ENCODE data around the gene PFN2.
"Not testable (repeated sequence)": the region's sequence is repeated elsewhere in the genome, so short reads cannot be mapped to it uniquely, and the experiment has no call there.

PFN2 gene, protein sequence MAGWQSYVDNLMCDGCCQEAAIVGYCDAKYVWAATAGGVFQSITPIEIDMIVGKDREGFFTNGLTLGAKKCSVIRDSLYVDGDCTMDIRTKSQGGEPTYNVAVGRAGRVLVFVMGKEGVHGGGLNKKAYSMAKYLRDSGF

DNA sequence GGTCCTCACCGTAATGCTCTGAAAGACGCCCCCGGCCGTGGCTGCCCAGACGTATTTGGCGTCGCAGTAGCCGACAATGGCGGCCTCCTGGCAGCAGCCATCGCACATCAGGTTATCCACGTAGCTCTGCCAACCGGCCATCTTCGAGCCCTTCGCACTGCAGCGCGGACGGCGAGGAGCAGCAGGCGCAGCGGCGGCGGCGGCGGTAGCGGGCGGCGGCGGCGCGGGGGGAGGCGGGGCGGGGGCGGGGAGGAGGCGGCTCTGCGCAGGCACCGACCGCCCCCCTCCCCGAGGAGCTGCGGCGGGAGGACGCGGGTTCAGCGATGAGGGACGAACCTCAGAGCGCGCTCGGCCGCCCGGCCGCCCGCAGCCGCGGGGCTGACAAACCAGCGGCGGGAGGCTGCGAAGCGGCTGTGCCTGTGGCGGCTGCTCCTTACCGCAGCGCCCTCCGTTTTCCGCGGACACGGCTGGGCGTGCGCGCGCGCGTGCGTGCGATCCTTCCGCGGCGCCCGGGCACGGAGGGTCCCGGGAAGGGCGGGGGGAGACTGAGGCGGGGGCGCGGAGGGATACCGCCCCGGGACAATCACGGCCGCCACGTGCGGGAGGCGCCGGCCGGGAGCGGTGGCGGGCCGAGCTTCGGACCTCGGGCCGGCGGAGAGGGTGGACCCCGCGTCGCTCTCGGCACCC is at the start of gene PFN2:
Gene PFN2, minus strand, starts transcription at position 180 of the 687 bp plus-strand sequence. Its CDS starts 39 bp downstream, at position 141.
- DNase-seq (ENCODE audit: low read depth, low spot score), result no peak

DNA sequence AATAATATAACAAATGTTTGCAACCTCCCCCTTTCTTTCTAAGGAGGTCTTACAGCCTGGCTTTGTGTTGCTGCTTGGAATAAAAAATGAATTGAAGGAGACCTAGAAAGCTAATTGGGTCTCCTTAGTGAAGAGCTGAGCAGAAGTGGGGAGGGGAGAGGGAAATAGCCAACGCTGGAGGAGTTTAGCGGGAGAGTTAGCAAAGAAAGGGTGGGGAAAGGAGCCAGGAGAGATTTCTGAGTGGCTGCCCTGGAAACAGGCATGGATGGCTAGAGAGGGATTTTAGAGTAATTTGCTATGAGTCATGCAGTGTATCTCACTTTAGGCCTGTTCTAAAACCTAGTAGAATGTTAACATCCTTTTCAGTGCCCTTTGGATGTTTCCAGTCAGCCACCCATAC is 45.2 kb upstream of the PFN2 start:
- DNase-seq (ENCODE audit: low read depth, low spot score), result no peak

DNA sequence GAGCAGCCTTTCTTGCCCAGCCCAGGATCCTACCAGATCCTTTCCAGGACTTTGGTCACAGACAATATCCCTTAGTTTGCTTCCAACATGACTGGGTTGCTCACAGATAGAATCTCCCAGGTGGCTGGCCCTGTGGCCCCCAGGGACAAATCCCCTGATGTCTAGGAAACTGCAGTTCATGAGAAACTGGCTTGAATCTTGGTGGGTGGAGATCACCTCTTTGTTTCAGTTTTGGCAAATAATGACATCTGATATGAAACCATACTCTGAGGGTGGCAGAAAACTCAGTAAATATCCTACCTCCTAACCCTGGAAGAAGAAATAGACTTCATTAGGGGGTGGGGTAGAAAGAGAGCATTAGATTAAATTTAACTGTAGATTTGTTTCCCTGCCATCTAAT is 44.1 kb upstream of the PFN2 start:
- DNase-seq (ENCODE audit: low read depth, low spot score), result no peak

DNA sequence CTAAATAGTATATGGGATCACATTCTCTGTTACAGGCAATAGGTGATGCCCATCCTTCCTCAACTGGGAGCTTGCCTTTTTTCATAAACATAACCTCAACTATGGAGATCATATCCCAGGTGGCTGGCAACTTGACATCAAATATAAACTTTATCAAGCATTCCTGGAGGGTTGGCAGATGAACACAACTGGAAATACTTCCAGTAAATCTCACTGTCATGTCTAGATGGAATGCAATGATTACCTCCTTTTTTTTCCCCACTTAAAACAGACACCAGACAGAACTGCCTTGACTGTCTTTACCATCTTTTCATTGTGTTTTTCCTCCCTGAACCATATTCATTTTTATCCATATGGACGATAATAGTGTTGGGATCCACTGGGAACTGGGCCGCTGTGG is 43.1 kb upstream of the PFN2 start:
- DNase-seq (ENCODE audit: low read depth, low spot score), result no peak

DNA sequence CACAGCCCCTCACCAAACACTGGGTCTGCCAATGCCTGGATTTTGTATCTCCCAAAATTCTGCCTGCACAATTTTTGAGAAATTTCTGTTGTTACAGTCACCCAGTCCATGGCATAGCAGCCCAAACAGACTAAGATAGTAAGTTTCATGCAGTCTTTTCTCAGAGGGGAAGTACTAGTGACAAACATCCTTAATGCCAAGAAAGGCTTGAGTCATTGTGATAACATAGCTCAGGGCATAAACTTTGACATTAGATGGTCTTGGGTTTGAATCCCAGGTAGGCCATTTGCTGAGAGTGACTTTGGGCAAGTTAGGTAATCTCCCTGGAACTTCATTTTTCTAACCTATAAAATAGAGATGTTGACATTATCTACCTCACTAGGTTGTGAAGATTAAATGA is 36.1 kb upstream of the PFN2 start:
- DNase-seq (ENCODE audit: low read depth, low spot score), result no peak

DNA sequence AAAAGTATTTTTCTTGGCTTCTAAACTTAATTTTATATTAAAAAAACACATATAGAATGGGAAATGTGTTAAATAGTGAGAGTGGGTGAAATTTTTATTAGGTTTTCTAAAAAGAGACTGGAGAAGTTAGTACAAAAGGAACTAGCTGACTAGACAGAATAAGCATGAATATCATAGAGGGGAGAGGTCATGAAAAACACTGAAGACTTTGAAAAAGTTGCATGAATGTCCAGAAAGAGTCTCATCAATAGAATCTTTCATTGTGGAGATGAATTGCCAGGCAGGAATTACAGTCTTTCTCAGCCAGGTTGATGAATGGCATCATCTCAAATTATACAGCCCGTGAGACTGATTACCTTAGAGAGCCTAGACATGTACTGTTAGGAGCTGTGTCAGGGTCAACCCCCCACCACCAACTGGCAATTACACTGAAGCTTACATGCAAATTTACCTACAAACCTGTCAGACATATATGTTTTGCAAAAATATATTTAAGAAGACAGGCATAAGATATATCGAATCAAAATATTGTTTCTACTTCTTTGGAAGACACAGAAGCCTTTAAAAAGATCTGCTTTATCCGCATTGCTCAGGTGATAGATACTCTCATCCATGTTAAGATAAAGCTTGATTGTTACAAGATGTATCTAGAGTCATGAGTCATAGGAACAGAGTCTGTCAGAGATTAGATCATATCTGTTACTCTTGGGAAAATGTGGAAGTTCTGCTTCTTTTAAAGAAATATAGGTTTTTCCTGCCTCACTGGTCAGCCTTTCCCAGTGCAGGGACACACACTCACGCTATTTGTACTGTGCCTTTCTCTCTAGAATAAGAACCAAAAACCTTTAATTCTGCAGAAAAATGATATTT is 34.8 kb upstream of the PFN2 start:
- no peak for DNase-seq (ENCODE audit: low read depth, low spot score)

DNA sequence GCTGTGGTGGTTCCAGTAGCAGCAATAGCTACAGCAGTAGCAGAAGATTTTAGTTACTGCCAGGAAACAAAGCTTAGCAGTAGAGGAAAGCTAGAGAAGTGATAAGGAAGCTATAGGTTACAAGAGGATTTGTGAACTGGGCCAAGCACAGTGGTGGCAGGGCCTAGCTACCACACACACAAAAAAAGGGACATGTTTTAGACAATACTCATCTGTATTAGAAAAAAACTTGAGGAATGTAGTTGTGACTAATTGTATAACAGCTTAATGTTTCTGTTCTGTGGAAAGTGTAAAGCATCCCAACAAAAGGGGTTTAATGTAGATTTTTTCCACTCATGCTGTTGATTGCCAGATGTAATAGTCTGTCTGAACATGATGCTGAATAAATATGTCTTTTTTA is 29.9 kb upstream of the PFN2 start:
- DNase-seq (ENCODE audit: low read depth, low spot score), result no peak

DNA sequence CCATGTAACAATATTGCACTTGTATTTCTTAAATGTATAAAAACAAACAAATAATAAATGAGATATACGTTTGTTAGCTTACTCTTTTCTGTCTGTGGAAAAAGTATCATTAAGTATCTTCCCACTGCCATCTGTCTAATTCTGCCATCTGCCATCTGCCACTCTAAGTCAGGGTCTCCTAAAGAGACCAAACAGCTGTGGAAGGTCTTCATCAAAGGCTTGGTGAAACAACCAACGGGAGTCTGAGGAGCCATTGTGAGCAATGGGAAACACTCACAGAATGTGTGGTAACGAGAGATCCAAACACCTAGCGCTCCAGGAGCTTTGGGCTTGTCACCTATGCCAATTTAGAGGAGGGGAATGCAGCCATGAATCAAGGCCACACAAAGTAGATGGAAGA is 28.7 kb upstream of the PFN2 start:
- DNase-seq (ENCODE audit: low read depth, low spot score), result no peak

DNA sequence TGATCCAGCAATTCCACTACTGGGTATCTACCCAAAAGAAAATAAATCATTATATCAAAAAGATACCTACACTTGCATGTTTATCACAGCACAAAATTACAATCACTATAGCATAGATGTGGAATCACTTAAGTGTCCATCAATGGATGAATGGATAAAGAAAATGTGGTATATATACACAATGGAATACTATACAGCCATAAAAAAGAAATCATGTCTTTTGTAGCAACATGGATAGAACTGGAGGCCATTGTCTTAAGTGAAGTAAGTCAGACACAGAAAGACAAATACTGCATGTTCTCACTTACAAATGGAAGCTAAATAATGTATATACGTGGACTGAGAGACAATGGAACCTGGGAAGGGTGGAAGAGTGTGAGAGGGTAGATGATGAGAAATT is 28.3 kb upstream of the PFN2 start:
- no peak for DNase-seq (ENCODE audit: low read depth, low spot score)

DNA sequence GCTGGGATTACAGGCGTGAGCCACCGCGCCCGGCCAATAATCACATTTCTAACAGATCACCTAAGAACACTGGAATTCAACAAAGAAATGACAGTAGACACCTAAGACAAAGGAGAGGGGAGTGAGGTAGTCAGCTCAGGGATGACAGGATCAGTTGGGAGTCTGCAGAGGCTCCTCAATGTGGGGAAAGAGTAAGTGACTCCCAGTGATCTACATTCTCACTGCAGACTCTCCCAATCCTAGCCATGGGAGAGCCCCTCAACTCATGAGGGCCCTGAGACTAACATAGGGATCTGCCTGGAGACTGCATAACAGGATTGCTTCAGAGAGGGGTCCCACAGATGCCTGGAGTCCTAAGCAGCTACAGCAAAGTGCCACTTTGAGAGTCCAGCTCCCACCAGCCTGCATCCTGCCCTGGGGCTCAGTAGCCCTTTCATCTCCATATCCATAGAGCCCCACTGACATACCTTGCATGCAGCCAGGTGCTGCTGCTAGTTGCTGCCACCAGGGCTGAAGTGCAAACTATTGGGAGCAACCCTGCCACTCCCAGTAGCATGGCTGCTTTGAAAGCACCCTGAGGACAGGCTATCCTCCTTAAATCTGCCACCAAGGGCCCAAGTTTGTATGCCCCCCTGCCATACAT is 21.8 kb upstream of the PFN2 start:
- DNase-seq (ENCODE audit: low read depth, low spot score), result no peak

DNA sequence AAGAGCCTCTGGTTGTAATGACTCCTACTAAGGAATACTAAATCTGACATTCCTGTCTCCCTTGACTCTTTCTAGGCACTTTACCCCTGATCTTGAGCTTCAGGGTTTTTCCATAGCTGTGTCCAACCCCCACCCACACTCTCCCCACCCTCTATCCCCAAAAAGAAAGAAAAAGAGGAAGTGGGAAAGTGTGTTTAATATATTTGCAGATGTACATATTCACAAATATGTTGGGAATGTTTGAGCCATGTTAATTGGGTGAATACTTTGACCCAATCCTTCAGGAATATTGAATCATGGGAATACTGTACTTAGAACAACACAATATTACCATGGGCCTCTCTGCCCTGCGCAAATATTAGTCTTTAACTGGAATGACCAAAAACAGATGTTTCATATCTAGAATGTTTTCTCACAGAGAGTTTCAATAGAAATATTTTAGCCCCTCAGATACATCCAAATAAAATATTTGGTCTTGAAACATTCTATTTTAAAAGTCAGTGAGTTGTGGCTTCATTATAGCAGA is 19.8 kb upstream of the PFN2 start:
- DNase-seq (ENCODE audit: low read depth, low spot score), result no peak

DNA sequence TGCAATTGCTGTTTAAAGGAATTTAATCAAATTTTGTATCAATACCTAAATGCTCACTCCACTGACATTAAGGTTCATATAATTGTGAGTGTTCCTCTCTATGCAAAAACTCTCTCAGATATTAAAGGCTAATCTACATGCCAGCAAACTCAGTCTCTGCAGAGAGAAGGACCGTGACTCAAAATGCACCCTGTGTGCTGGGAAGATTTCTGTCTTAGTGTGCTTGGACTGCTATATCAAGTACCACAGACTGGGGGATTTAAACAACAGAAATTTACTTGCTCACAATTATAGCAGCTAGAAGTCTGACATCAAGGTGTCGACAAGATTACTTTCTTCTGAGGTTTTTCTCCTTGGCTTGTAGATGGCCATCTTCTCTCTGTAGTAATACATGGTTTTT is 18.6 kb upstream of the PFN2 start:
- no peak for DNase-seq (ENCODE audit: low read depth, low spot score)

DNA sequence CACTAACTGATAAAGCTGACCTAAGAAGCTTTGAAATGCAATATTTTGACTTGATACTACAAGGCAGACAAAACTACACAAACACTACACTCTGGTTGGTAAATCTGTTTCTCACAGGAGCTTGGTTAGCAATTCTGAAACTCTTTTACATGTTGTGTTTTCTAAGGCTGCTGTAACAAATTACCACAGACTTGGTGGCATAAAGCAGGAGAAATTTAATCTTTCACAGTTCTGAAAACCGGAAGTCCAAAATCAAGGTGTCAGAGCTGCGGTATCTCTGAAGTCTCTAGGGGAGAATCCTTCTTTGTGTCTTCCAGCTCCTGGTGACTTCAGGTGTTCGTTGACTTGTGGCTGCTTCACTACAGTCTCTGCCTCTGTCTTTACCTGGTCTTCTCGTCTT is 12.9 kb upstream of the PFN2 start:
- DNase-seq (ENCODE audit: low read depth, low spot score), result no peak

DNA sequence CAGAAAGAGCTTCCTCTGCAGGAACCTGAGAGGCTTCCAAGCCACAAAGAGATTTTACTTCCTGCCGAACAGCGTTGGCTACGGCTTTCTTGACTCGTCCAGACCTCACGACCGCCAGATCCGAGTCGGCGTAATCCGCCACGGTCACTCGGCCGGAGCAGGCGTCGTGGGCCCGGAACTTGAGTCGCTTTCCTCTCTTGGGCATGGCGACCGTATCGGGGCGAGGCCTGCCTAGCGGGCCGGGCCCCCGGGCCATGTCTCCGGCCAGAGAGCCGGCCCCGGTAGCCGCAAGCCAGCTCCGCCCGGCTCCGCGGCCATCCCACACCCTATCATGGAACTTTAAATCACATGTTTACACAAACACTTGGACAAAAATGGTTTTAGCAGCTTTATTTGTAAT is 12.4 kb upstream of the PFN2 start:
- DNase-seq (ENCODE audit: low read depth, low spot score), result not testable (repeated sequence)

DNA sequence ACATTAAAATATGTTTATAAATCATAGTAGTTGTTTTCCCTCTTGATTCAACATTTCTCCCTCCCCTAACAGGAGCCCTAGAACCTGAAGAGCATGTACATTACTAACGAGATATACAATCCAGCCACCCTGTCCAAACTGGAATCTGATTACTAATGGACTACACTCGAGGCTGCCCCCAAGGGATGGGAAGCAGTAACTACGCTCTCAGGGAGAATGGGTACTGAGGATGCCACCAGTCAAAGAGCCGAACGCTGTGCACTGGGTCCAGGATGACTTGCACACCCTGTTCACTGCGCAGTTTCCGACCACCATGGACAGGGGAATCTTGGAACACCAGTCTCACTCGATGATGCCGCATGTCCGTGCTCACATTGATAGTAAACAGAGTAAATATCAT is 11.3 kb upstream of the PFN2 start:
- DNase-seq (ENCODE audit: low read depth, low spot score), result not testable (repeated sequence)

DNA sequence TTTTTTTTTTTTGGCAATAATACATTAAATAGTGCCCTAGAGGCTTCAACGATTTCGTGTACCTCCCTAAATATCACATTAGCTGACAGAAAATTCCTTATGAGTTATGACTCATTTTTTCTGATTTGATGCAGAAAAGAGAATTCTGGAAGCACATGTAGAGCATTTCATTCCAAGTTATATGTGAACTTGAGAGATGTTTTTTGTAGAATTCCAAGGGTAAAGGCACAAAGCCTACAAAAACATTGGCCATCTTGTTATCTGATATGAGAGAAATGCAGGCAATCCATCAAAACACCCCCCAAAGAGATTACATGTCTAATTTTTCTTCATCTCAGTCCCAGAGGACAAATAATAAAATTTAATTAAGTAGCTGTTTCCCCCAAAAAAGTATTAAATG is 6.7 kb upstream of the PFN2 start:
- no peak for DNase-seq (ENCODE audit: low read depth, low spot score)

DNA sequence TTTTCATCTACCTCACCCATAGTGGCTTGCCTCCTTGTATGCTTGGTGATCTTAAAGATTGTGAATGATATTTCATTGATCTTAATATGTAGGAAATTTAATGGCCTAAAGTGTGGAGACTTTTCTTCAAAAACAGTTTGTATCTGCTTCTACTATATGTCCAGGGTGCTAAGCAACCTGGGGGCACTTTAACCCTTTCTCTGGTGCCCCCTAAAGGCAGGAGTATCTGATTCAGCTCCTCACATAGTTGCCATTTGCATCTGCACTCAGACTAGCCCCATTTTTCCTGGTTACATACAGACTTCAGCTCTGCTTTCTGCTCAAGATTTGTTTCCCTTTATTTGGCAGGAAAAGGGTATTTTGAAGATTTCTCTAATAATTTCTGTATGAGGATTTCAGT is 5.2 kb upstream of the PFN2 start:
- DNase-seq (ENCODE audit: low read depth, low spot score), result no peak

DNA sequence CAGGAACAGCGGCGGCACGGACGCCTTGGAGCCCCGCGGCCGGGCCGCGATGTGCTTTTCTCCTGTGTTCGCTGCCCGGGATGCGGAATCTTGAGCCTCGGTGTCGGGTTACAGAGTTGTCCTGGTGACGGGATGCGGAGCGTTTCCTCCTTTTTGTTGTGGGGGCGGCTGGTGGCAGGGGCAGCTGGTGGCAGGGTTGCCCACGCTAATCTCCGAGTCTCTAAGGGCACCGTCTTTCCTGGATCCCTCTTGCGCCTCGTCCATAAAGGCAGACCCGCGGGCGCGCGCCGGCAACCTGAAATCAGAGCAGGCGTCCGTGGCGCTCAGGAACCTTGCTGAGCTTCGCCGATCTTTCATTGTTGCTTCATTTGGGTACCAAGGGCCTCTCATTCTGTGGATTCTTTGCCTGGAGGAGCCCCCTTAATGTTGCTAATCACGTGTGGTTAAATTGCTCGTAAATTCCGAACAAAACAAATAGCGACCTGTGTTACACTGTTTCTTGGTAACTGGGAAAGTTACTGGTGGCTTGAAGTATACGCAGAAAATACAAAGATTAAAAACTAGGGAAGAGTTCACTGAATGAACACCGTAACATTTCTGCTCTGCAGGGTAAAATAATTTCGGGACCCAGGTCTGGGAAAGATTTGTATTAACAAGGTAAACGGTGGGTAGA is 844 bp upstream of the PFN2 start:
- no peak for DNase-seq (ENCODE audit: low read depth, low spot score)

DNA sequence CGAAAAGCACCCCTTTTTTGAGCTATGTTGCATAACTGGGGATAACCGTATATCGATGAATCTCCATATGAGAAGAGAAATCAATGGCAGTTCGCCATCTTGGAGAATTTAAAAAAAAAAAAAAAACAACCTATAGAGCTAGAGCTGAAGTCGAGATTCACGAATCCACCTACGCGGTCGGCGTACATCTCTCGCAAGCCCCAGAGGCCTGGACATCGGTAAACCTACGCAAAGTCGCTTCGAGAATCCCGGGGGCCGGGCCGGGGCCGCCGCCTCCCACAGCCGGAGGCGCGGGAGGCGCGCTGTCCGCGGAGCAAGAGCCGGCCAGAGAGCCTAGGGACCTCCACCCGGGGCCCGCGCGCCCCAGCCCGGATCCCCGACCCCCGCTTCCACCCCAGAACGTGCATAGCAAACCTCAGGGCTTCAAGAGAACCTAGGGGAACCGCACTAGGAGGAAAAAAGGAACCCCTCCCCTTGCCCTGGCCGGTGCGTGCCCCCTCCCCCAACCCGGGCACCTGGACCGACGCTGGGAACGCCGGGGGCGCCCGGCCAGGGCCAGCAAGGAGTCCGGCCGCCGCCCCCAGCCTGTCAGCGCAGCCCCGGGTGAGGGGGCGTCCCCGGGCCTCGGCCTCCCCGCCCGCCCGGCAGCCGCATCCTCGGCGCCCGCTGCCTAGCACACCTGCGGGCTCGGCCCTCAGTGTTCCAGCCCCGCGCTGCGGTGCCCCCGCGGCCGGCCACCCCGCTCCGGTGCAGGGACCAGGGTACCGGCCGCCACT is 567 bp downstream of the PFN2 start:
- no peak for DNase-seq (ENCODE audit: low read depth, low spot score)

DNA sequence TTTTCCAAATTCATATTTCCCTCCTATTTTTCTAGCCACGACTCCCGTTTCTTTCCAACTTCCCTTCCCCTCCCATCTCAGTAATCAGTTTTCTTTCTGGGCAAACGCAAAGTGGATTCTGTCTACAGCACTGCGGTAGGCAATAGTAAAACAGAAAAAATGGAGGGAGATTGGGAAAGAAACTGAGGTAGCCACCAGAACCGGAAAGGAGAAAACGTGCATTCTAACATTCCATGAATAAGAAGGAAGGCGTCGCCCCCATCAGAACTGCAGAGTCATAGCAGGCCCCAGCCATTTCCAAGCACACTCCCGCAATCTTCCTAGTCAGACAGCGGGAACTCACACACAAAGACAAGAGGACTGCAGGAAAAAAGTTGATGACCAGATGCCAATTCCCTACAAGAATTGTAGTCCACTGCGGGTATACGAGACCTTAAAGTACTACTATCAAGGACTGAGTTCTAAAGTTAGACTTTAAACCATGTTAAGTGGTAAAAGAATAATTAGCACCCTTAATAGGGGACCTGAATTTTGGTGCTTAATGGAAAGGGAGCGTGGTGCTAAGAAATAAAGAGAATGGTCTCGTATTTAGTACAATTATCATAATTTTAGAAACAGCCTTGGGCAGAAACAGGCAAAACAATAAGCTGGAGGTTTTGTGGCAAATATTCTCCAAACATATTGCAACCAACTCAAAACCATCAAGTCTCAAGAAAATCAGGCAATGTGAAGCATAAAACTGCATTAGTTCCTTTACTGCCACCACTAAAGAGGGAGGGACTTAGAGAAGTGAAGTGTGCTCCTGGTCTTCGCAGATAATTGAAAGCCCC is 1.4 kb downstream of the PFN2 start:
- no peak for DNase-seq (ENCODE audit: low read depth, low spot score)

All from iPS DF 19.7 (cell line).